D721Med (cell line): ENCODE data around the gene RIC3.

ENCODE experiments used
- DNase-seq: peaks from one replicate; pipeline ENCODE4 v3.0.0; 2011; ENCODE audit warnings: low spot score; ENCODE audit not compliant: insufficient read length
- FAIRE-seq: peaks from 2 replicates; lab custom pipeline; 2011; peaks lifted over from hg19 to GRCh38; lab: Jason Lieb, UNC
- TF ChIP-seq, protein P1 (sequence below): IDR thresholded peaks from 2 replicates; pipeline ENCODE4 v1.5.1; 2012; ENCODE audit warnings: mild to moderate bottlenecking, control low read depth; ENCODE audit not compliant: insufficient read depth; ENCODE audit errors: missing control alignments

The RIC3 gene

GRCh38 chr11:8097062-8097461, 71.8 kb downstream of the RIC3 start:
- no peak for DNase-seq
- no peak for FAIRE-seq
- TF ChIP-seq, protein P1, sequence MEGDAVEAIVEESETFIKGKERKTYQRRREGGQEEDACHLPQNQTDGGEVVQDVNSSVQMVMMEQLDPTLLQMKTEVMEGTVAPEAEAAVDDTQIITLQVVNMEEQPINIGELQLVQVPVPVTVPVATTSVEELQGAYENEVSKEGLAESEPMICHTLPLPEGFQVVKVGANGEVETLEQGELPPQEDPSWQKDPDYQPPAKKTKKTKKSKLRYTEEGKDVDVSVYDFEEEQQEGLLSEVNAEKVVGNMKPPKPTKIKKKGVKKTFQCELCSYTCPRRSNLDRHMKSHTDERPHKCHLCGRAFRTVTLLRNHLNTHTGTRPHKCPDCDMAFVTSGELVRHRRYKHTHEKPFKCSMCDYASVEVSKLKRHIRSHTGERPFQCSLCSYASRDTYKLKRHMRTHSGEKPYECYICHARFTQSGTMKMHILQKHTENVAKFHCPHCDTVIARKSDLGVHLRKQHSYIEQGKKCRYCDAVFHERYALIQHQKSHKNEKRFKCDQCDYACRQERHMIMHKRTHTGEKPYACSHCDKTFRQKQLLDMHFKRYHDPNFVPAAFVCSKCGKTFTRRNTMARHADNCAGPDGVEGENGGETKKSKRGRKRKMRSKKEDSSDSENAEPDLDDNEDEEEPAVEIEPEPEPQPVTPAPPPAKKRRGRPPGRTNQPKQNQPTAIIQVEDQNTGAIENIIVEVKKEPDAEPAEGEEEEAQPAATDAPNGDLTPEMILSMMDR, result no peak

GRCh38 chr11:8096575-8096974, 72.2 kb downstream of the RIC3 start:
- TF ChIP-seq, protein P1, result no peak
- FAIRE-seq, result no peak

DNA sequence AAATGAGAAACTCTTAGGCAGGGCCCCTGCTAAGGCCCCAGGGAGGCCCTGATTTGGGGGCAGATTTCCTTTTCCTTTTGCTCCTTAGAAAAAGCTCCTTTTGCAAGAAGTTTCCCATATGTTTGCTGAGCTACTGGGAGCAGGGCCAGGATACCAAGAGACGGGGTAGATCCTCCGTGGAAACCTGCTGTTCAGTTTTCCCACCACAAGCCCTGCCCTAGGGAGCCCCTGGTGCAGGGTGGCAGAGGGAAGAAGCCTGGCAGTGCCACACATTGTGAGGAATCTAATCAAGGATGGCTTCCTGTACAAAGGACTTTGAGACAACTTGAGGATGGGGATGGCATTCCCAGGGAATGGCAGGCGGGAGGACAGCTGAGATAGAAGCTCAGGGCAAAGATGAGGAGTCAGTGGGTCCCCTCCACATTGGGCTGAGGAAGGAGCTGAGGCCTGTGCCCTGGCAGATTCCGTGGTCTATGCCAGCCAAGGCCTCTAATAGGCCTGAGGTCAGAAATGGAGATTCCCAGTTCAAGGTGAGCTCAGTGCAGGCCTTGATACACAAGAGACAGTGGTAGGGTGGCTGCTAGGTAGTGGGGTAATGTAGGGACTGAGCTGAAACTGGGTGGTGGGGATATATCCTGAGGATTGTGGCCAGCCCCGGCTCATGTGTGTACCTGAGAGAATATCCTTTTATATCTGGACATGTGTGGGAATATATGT, 72.9 kb downstream of the RIC3 start:
- FAIRE-seq (no peak), DNase-seq (no peak)
- TF ChIP-seq, protein P1, result no peak

More at GRCh38 chr11:8096575-8096974, 72.2 kb downstream of the RIC3 start:
- no peak for DNase-seq

- FAIRE-seq, result no peak
- TF ChIP-seq, protein P1, result no peak
- no peak for DNase-seq
Measured at GRCh38 chr11:8095371-8095770, 73.5 kb downstream of the RIC3 start.

- DNase-seq (no peak), FAIRE-seq (no peak)
- TF ChIP-seq, protein P1, result no peak
Measured at GRCh38 chr11:8094656-8095055, 74.2 kb downstream of the RIC3 start.

DNA sequence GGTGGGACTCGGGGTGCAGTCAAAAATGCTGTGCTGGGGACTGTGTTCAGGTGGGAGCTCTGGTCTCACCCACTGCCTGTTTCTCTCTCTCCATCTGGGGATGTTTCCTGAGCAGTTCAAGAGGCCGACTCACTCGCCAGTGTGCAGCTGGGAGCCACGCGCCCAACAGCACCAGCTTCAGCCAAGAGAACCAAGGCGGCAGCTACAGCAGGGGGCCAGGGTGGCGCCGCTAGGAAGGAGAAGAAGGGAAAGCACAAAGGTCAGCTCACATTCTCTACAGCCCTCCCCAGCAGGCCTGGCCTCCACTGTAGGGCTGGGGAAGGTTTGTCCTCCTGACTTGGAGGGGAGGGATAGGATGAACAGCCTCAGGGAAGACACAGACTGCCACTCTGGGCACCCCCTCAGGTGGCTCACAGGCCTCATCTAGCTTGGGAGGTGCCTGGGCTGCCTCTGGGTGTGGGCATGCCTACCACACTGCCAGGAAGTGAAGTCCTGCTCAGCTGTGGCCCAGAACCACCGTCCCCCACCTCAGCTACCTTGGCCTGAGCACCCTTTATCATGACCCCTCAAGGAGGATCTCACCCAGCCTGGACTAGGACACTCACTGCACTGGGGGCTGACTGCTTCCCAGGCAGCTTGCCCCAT, 74.8 kb downstream of the RIC3 start:
- TF ChIP-seq, protein P1, result no peak
- DNase-seq (no peak), FAIRE-seq (no peak)
